GM23338 (cell line): ENCODE data around the gene F11R. TPM values are rescaled to one million over a fixed set of nuclear protein-coding genes. Genes with fewer than 3 reads are reported as not detected.
A peak's percentile ranks its signal among the peaks of the same experiment; 100 is the strongest.

Experiments
- ATAC-seq: fragments of 200-7000 bp; cut with Tn5 transposase; 3 replicates; pipeline ENCODE4 v1.9.1; 2020
- DNase-seq: peaks from one replicate; pipeline ENCODE4 v3.0.0-alpha.2; 2015; ENCODE audit warnings: low spot score
- H2AFZ ChIP-seq: fragments of 200-600 bp; sonication (generic); 2 replicates; pipeline ENCODE4 v1.8.0; 2016; ENCODE audit warnings: antibody characterized with exemption, mild to moderate bottlenecking, moderate library complexity
- H3F3A ChIP-seq: fragments of 200-600 bp; sonication (generic); replicated peaks from 2 replicates; pipeline ENCODE4 v1.8.0; 2017; ENCODE audit warnings: antibody characterized with exemption, mixed run types, low read depth
- H3K27ac ChIP-seq: fragments of 200-600 bp; sonication (generic); 2 replicates; pipeline ENCODE4 v1.6.1; 2016; ENCODE audit warnings: low read depth
- H3K27me3 ChIP-seq: fragments of 200-600 bp; sonication (generic); 2 replicates; pipeline ENCODE4 v1.8.0; 2016; ENCODE audit warnings: mild to moderate bottlenecking, mixed run types, moderate library complexity; ENCODE audit not compliant: insufficient read depth
- H3K36me3 ChIP-seq: fragments of 200-600 bp; sonication (generic); 2 replicates; pipeline ENCODE4 v1.8.0; 2016; ENCODE audit warnings: mild to moderate bottlenecking; ENCODE audit not compliant: insufficient read depth
- H3K4me1 ChIP-seq: fragments of 200-600 bp; sonication (generic); 2 replicates; pipeline ENCODE4 v1.8.0; 2016; ENCODE audit warnings: mild to moderate bottlenecking, moderate library complexity; ENCODE audit not compliant: insufficient read depth
- H3K4me2 ChIP-seq: fragments of 200-600 bp; sonication (generic); 2 replicates; pipeline ENCODE4 v1.7.1; 2017; ENCODE audit warnings: mixed run types
- H3K4me3 ChIP-seq: fragments of 200-600 bp; sonication (generic); 2 replicates; pipeline ENCODE4 v1.6.1; 2016; ENCODE audit warnings: mixed run types
- H3K79me2 ChIP-seq: fragments of 200-600 bp; sonication (generic); replicated peaks from 2 replicates; pipeline ENCODE4 v1.8.0; 2017; ENCODE audit warnings: mild to moderate bottlenecking; ENCODE audit not compliant: insufficient read depth
- H3K9me2 ChIP-seq: fragments of 200-600 bp; sonication (generic); 2 replicates; pipeline ENCODE4 v1.8.0; 2017; ENCODE audit not compliant: insufficient read depth
- H4K20me1 ChIP-seq: fragments of 200-600 bp; sonication (generic); replicated peaks from 2 replicates; pipeline ENCODE4 v1.8.0; 2017; ENCODE audit warnings: mild to moderate bottlenecking; ENCODE audit not compliant: insufficient read depth
- H3K27ac Mint-ChIP-seq: 2 replicates; pipeline ENCODE4 v1.8.0; 2020; ENCODE audit warnings: inconsistent platforms, mild to moderate bottlenecking, moderate library complexity, mixed read lengths
- H3K27me3 Mint-ChIP-seq: 3 replicates; pipeline ENCODE4 v1.8.0; 2022; ENCODE audit warnings: low read depth, mild to moderate bottlenecking, moderate library complexity, mixed read lengths, inconsistent platforms; ENCODE audit not compliant: insufficient read depth, poor library complexity
- H3K36me3 Mint-ChIP-seq: 3 replicates; pipeline ENCODE4 v1.8.0; 2021; ENCODE audit warnings: low read depth, mild to moderate bottlenecking, inconsistent platforms, moderate library complexity, mixed read lengths
- H3K4me1 Mint-ChIP-seq: 3 replicates; pipeline ENCODE4 v1.8.0; 2020; ENCODE audit warnings: mild to moderate bottlenecking, inconsistent platforms, mixed read lengths
- H3K4me3 Mint-ChIP-seq: 3 replicates; pipeline ENCODE4 v1.8.0; 2021; ENCODE audit warnings: moderate library complexity, mild to moderate bottlenecking, inconsistent platforms, mixed read lengths
- H3K9me3 Mint-ChIP-seq: 3 replicates; pipeline ENCODE4 v1.8.0; 2020; ENCODE audit warnings: moderate library complexity, mild to moderate bottlenecking, inconsistent platforms, mixed read lengths
- CREB1 ChIP-seq: fragments of 250-450 bp; sonication (Bioruptor Pico); IDR thresholded peaks from 2 replicates; pipeline ENCODE4 v1.5.0; 2020; ENCODE audit warnings: low read depth, mild to moderate bottlenecking, moderate library complexity
- EZH2 ChIP-seq: fragments of 200-600 bp; sonication (generic); IDR thresholded peaks from one replicate; pipeline ENCODE4 v1.8.0; 2017; ENCODE audit warnings: antibody characterized with exemption, mild to moderate bottlenecking, low read depth; ENCODE audit not compliant: unreplicated experiment
- EZH2phosphoT487 ChIP-seq: fragments of 200-600 bp; sonication (generic); IDR thresholded peaks from one replicate; pipeline ENCODE4 v1.8.1; 2018; ENCODE audit warnings: antibody characterized with exemption; ENCODE audit not compliant: unreplicated experiment
- JUNB ChIP-seq: IDR thresholded peaks from one replicate; pipeline ENCODE4 v1.6.1; 2016; ENCODE audit warnings: antibody characterized with exemption; ENCODE audit not compliant: unreplicated experiment
- NANOG ChIP-seq: IDR thresholded peaks from 2 replicates; pipeline ENCODE4 v1.6.1; 2016; ENCODE audit warnings: antibody characterized with exemption, borderline replicate concordance
- POLR2AphosphoS5 ChIP-seq: IDR thresholded peaks from 2 replicates; pipeline ENCODE4 v1.6.1; 2016; ENCODE audit warnings: antibody characterized with exemption, low read depth
- STAT1 ChIP-seq: IDR thresholded peaks from one replicate; pipeline ENCODE4 v1.6.1; 2016; ENCODE audit warnings: antibody characterized with exemption; ENCODE audit not compliant: unreplicated experiment
- ZNF114 ChIP-seq: fragments of 250-450 bp; sonication (Bioruptor Pico); IDR thresholded peaks from 2 replicates; pipeline ENCODE4 v1.5.0; 2020; ENCODE audit warnings: mild to moderate bottlenecking, moderate library complexity
- ZNF331 ChIP-seq: fragments of 250-450 bp; sonication (Bioruptor Pico); IDR thresholded peaks from 2 replicates; pipeline ENCODE4 v1.5.0; 2020; ENCODE audit warnings: low read depth, mild to moderate bottlenecking, moderate library complexity
- polyA plus RNA-seq: library from polyadenylated mRNA; unstranded; fragments of >200 nt; fragmentation: Nextera tagmentation; extraction: Ambion mirVana; gene quantifications from 2 replicates; pipeline ENCODE4 v1.2.1, GENCODE V29; 2016
- total RNA-seq: library from RNA; depleted of rRNA; stranded (reverse); fragments of >200 nt; shearing (Covaris generic); gene quantifications from 2 replicates; pipeline ENCODE4 v1.2.3, GENCODE V29; 2014
- TF ChIP-seq, protein P1 (sequence below): fragments of 250-450 bp; sonication (Bioruptor Pico); IDR thresholded peaks from 2 replicates; pipeline ENCODE4 v1.5.0; 2020; ENCODE audit warnings: mild to moderate bottlenecking, moderate library complexity
- TF ChIP-seq, protein P2 (sequence below): IDR thresholded peaks from one replicate; pipeline ENCODE4 v1.6.1; 2018; ENCODE audit warnings: antibody characterized with exemption; ENCODE audit not compliant: unreplicated experiment
- TF ChIP-seq, protein P3 (sequence below), 2 experiments: fragments of 200-600 bp in 1 of 2; sonication (generic) in 1 of 2; conservative IDR thresholded peaks; 2 replicates each; pipeline versions ENCODE4 v1.5.1 to v1.6.1; 2016 to 2017; ENCODE audit warnings: antibody characterized with exemption in 2 of 2, low read depth in 2 of 2, mild to moderate bottlenecking in 2 of 2, moderate library complexity in 1 of 2
- TF ChIP-seq, protein P4 (sequence below): IDR thresholded peaks from 2 replicates; pipeline ENCODE4 v1.6.1; 2016; ENCODE audit warnings: antibody characterized with exemption

The F11R gene
- total and polyA plus RNA-seq, 2 experiments from 2014 or later = 51.0 to 169 TPM

DNA sequence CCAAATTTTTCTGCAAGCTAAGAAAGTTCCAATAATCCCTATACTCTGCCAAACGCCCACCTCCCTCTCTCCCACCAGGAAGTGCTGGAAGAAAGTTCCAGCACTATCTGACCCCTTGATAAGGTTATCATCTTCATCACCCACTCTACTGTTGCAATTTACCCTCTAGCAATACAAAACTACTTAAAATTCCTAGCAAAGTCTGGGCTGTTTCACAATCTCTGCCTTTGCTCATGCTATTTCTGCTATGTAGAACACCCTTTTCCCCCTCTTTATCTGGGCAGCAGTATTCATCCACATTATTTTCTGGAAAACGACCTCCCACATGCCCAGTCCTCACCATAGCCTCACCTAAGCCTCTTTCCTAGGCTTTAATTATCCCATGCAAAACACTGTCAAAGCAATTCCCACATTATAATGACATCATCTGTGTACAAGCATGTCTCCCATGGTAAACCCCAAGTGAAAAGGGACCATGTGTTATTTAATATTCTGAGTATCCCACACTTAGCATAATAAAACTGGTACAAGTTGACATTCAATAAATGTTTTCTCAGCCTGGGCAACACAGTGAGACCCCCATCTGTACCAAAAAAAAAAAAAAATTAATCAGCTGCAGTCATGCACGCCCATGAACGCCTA is 12.0 kb downstream of the F11R start:
- peaks cover 34% of the 10 kb centered on the region for H3K4me1 Mint-ChIP-seq
- H3K4me3 Mint-ChIP-seq = no peak overlapping the region
- H3K4me1 ChIP-seq = peaks cover 27% of the 10 kb centered on the region
- H2AFZ ChIP-seq = no peak overlapping the region
- no peak overlapping the region for H3K4me2 ChIP-seq
- no peaks in the 10 kb centered on the region; the same call in none of the 2 replicates for H3K36me3 ChIP-seq
- no peak for ATAC-seq
- DNase-seq = no peak
- peaks cover 26% of the 10 kb centered on the region for H3K36me3 Mint-ChIP-seq
- H3K9me2 ChIP-seq = no peaks in the 10 kb centered on the region
- no peak overlapping the region for H3K27ac Mint-ChIP-seq
- peak overlapping the region; percentile 11; the same call in 1 of the 2 replicates for H3K27ac ChIP-seq
- peaks cover 78% of the 10 kb centered on the region for H4K20me1 ChIP-seq
- no peaks in the 10 kb centered on the region for H3K27me3 Mint-ChIP-seq
- no peaks in the 10 kb centered on the region for H3K27me3 ChIP-seq
- peaks cover 99% of the 10 kb centered on the region for H3K79me2 ChIP-seq
- no peaks in the 10 kb centered on the region for H3K9me3 Mint-ChIP-seq
- TF ChIP-seq, protein P1, sequence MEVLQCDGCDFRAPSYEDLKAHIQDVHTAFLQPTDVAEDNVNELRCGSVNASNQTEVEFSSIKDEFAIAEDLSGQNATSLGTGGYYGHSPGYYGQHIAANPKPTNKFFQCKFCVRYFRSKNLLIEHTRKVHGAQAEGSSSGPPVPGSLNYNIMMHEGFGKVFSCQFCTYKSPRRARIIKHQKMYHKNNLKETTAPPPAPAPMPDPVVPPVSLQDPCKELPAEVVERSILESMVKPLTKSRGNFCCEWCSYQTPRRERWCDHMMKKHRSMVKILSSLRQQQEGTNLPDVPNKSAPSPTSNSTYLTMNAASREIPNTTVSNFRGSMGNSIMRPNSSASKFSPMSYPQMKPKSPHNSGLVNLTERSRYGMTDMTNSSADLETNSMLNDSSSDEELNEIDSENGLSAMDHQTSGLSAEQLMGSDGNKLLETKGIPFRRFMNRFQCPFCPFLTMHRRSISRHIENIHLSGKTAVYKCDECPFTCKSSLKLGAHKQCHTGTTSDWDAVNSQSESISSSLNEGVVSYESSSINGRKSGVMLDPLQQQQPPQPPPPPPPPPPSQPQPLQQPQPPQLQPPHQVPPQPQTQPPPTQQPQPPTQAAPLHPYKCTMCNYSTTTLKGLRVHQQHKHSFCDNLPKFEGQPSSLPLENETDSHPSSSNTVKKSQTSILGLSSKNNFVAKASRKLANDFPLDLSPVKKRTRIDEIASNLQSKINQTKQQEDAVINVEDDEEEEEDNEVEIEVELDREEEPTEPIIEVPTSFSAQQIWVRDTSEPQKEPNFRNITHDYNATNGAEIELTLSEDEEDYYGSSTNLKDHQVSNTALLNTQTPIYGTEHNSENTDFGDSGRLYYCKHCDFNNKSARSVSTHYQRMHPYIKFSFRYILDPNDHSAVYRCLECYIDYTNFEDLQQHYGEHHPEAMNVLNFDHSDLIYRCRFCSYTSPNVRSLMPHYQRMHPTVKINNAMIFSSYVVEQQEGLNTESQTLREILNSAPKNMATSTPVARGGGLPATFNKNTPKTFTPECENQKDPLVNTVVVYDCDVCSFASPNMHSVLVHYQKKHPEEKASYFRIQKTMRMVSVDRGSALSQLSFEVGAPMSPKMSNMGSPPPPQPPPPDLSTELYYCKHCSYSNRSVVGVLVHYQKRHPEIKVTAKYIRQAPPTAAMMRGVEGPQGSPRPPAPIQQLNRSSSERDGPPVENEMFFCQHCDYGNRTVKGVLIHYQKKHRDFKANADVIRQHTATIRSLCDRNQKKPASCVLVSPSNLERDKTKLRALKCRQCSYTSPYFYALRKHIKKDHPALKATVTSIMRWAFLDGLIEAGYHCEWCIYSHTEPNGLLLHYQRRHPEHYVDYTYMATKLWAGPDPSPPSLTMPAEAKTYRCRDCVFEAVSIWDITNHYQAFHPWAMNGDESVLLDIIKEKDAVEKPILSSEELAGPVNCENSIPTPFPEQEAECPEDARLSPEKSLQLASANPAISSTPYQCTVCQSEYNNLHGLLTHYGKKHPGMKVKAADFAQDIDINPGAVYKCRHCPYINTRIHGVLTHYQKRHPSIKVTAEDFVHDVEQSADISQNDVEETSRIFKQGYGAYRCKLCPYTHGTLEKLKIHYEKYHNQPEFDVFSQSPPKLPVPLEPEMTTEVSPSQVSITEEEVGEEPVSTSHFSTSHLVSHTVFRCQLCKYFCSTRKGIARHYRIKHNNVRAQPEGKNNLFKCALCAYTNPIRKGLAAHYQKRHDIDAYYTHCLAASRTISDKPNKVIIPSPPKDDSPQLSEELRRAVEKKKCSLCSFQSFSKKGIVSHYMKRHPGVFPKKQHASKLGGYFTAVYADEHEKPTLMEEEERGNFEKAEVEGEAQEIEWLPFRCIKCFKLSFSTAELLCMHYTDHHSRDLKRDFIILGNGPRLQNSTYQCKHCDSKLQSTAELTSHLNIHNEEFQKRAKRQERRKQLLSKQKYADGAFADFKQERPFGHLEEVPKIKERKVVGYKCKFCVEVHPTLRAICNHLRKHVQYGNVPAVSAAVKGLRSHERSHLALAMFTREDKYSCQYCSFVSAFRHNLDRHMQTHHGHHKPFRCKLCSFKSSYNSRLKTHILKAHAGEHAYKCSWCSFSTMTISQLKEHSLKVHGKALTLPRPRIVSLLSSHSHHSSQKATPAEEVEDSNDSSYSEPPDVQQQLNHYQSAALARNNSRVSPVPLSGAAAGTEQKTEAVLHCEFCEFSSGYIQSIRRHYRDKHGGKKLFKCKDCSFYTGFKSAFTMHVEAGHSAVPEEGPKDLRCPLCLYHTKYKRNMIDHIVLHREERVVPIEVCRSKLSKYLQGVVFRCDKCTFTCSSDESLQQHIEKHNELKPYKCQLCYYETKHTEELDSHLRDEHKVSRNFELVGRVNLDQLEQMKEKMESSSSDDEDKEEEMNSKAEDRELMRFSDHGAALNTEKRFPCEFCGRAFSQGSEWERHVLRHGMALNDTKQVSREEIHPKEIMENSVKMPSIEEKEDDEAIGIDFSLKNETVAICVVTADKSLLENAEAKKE (CRISPR knock-in tag) = no peak
- TF ChIP-seq, protein P2, sequence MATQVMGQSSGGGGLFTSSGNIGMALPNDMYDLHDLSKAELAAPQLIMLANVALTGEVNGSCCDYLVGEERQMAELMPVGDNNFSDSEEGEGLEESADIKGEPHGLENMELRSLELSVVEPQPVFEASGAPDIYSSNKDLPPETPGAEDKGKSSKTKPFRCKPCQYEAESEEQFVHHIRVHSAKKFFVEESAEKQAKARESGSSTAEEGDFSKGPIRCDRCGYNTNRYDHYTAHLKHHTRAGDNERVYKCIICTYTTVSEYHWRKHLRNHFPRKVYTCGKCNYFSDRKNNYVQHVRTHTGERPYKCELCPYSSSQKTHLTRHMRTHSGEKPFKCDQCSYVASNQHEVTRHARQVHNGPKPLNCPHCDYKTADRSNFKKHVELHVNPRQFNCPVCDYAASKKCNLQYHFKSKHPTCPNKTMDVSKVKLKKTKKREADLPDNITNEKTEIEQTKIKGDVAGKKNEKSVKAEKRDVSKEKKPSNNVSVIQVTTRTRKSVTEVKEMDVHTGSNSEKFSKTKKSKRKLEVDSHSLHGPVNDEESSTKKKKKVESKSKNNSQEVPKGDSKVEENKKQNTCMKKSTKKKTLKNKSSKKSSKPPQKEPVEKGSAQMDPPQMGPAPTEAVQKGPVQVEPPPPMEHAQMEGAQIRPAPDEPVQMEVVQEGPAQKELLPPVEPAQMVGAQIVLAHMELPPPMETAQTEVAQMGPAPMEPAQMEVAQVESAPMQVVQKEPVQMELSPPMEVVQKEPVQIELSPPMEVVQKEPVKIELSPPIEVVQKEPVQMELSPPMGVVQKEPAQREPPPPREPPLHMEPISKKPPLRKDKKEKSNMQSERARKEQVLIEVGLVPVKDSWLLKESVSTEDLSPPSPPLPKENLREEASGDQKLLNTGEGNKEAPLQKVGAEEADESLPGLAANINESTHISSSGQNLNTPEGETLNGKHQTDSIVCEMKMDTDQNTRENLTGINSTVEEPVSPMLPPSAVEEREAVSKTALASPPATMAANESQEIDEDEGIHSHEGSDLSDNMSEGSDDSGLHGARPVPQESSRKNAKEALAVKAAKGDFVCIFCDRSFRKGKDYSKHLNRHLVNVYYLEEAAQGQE = no peak
- TF ChIP-seq STAT1 = no peak
- no peak for TF ChIP-seq CREB1 (CRISPR knock-in tag)
- TF ChIP-seq, protein P3, sequence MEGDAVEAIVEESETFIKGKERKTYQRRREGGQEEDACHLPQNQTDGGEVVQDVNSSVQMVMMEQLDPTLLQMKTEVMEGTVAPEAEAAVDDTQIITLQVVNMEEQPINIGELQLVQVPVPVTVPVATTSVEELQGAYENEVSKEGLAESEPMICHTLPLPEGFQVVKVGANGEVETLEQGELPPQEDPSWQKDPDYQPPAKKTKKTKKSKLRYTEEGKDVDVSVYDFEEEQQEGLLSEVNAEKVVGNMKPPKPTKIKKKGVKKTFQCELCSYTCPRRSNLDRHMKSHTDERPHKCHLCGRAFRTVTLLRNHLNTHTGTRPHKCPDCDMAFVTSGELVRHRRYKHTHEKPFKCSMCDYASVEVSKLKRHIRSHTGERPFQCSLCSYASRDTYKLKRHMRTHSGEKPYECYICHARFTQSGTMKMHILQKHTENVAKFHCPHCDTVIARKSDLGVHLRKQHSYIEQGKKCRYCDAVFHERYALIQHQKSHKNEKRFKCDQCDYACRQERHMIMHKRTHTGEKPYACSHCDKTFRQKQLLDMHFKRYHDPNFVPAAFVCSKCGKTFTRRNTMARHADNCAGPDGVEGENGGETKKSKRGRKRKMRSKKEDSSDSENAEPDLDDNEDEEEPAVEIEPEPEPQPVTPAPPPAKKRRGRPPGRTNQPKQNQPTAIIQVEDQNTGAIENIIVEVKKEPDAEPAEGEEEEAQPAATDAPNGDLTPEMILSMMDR (conservative IDR thresholded peaks at IDR 0.05; ENCODE audit: low read depth in 2 of 2) = no peak
- no peak for TF ChIP-seq EZH2phosphoT487
- no peak for TF ChIP-seq ZNF331 (CRISPR knock-in tag)
- no peak for TF ChIP-seq POLR2AphosphoS5
- TF ChIP-seq JUNB = no peak
- TF ChIP-seq NANOG = no peak
- no peak for TF ChIP-seq ZNF114 (CRISPR knock-in tag)
- no peak for TF ChIP-seq EZH2
- TF ChIP-seq, protein P4, sequence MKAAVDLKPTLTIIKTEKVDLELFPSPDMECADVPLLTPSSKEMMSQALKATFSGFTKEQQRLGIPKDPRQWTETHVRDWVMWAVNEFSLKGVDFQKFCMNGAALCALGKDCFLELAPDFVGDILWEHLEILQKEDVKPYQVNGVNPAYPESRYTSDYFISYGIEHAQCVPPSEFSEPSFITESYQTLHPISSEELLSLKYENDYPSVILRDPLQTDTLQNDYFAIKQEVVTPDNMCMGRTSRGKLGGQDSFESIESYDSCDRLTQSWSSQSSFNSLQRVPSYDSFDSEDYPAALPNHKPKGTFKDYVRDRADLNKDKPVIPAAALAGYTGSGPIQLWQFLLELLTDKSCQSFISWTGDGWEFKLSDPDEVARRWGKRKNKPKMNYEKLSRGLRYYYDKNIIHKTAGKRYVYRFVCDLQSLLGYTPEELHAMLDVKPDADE = no peak
- H3F3A ChIP-seq = peaks cover 5% of the 10 kb centered on the region
- no peak overlapping the region for H3K4me3 ChIP-seq
